Measurements from ENCODE around the gene ELP2.

ELP2 gene

DNA sequence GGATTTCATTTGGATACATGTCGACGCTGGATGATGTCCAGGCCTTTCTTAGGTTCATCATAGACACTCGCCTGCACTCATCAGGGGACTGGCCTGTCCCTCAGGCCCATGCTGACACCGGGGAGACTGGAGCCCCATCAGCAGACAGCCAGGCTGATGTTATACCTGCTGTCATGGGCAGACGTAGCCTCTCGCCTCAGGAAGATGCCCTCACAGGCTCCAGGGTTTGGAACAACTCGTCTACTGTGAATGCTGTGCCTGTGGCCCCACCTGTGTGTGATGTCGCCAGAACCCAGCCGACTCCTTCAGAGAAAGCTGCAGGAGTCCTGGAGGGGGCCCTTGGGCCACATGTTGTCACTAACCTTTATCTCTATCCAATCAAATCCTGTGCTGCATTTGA is 85.9 kb downstream of the ELP2 start:
- no peak for DNase-seq (ENCODE audit: low read depth, low spot score)

DNA sequence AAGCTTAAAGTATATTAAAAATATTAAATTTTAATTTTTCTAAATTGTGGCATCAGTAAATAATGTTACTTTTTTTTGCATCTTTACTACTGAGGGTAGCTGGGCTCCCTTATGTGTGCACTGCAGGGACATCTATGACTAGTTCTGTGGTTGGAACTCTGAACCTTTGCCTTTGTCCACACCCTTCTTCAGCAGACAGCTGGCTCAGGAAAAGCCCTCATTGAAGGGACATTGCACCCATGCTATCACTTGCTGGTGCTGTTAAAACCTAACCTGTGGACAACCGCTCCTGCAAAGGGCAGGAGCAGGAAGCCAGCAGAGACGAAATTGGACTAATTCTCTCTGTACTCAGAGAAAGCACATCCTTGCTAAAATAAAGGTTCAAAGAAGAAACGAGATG is 87.6 kb downstream of the ELP2 start:
- DNase-seq (ENCODE audit: low read depth, low spot score), result no peak

DNA sequence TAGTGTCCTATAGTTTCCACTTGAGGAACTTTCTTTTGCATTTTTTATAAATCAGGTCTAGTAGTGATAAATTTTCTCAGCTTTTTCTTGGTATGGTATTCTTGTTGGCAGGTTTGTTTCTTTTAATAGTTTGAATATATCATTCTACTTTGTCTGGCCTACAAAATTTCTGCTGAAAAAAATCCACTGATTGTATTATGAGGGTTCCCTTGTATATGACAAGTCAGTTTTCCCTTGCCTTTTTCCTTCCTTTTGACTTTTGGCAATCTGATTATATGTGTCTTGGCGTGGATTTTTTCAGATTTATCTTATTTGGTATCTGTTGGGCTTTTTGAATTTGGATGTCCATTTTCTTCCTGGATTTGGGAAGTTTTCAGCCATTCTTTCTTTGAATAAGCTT is 99.5 kb downstream of the ELP2 start:
- DNase-seq (ENCODE audit: low read depth, low spot score), result no peak
